ENCODE measurements around the gene HOXD12.

HOXD12 gene, protein sequence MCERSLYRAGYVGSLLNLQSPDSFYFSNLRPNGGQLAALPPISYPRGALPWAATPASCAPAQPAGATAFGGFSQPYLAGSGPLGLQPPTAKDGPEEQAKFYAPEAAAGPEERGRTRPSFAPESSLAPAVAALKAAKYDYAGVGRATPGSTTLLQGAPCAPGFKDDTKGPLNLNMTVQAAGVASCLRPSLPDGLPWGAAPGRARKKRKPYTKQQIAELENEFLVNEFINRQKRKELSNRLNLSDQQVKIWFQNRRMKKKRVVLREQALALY

DNA sequence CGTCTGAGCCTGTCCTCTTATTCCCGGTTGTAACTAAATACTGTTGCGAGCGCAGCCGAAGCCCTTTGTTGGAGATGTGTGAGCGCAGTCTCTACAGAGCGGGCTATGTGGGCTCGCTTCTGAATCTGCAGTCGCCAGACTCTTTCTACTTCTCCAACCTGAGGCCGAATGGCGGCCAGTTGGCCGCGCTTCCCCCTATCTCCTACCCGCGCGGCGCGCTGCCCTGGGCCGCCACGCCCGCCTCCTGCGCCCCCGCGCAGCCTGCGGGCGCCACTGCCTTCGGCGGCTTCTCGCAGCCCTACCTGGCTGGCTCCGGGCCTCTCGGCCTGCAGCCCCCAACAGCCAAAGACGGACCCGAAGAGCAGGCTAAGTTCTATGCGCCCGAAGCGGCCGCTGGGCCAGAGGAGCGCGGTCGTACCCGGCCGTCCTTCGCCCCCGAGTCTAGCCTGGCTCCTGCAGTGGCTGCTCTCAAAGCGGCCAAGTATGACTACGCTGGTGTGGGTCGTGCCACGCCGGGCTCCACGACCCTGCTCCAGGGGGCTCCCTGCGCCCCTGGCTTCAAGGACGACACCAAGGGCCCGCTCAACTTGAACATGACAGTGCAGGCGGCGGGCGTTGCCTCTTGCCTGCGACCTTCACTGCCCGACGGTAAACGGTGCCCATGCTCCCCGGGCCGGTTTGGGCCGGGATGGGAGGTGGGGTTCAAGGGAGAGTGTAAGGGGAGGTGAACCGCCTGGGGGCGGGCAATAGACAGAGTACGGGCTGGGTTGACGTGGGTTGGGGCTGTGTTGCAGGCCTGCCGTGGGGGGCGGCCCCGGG lies at the start of gene HOXD12:
Gene HOXD12 (plus strand): TSS at position 68 of the 819 bp plus-strand sequence. CDS start 7 bp downstream, at position 75.
- DNase-seq (ENCODE audit: low spot score): no peak

GRCh38 chr2:176056406-176056805 lies 43.2 kb upstream of the HOXD12 start:
- DNase-seq (ENCODE audit: low spot score): no peak

GRCh38 chr2:176063958-176064357 lies 35.6 kb upstream of the HOXD12 start:
- no peak for DNase-seq (ENCODE audit: low spot score)

GRCh38 chr2:176066645-176067588 lies 32.7 kb upstream of the HOXD12 start:
- DNase-seq (ENCODE audit: low spot score): no peak

GRCh38 chr2:176067589-176068418 lies 31.8 kb upstream of the HOXD12 start:
- DNase-seq (ENCODE audit: low spot score): no peak

DNA sequence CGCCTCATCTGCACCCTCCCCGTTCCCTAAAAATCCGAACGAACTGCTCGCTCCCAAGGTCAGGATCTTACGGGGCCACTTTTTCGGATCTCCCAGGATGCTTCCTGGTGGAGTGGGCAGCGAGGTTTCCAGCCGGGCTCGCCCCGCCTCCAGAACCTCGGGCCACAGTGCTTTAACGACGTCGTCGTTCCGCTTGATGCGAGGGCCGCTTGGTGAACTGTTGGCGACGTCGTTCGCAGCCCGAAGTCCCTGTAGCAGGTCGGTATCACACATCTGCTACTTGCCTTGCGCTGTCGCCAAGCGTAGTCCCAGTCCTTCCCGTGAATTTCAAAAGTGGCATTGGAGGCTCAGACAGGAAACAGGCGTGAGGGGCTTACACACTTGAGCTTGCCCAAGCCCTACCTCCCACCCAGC lies 31.2 kb upstream of the HOXD12 start:
- DNase-seq (ENCODE audit: low spot score): no peak

GRCh38 chr2:176071330-176072291 lies 28.0 kb upstream of the HOXD12 start:
- DNase-seq (ENCODE audit: low spot score): no peak

GRCh38 chr2:176072292-176072669 lies 27.3 kb upstream of the HOXD12 start:
- DNase-seq (ENCODE audit: low spot score): no peak

GRCh38 chr2:176072951-176073904 lies 26.4 kb upstream of the HOXD12 start:
- DNase-seq (ENCODE audit: low spot score): no peak

- DNase-seq (ENCODE audit: low spot score): no peak
These were observed 24.6 kb upstream of the HOXD12 start for GRCh38 chr2:176074919-176075425.

GRCh38 chr2:176075481-176075880 lies 24.1 kb upstream of the HOXD12 start:
- no peak for DNase-seq (ENCODE audit: low spot score)

- DNase-seq (ENCODE audit: low spot score): no peak
These were observed 23.5 kb upstream of the HOXD12 start for GRCh38 chr2:176076063-176076462.

GRCh38 chr2:176076796-176077195 lies 22.8 kb upstream of the HOXD12 start:
- no peak for DNase-seq (ENCODE audit: low spot score)

GRCh38 chr2:176078541-176079284 lies 20.9 kb upstream of the HOXD12 start:
- no peak for DNase-seq (ENCODE audit: low spot score)

- no peak for DNase-seq (ENCODE audit: low spot score)
These were observed 20.2 kb upstream of the HOXD12 start for GRCh38 chr2:176079285-176079830.

DNA sequence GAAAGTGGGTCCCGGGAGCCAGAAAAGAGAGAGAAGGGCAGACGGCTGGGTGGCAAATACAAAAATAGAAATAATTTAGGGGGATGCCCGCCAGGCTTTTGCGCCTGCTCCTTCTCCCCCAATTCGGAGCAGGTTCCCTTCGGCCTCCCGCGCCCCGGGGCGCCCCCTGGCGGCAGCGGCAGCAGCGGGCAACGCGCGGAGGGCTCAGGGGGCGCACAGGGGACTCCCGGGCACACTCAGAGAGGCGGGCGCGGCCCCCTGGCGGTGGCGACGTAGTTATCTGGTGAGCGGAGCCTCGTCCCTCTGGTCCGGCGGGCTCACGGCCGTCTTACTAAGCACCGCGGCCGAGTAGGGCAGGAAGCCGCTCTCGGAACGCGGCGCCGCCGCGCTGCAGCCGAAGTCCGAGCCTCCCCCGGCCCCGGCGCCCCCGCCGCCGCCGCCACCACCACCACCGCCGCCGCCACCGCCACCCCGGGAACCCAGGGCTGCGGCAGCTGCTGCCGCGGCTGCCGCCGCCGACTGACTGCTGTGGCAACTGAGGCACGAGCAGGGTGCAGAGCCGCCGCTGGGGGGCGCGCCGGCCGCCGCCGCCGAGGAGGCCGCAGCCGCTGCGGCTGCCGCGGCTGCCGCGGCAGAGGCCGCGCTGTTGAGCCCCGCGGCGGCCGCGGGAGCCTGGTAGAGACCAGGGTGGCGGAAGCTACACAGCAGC lies 19.6 kb upstream of the HOXD12 start:
- DNase-seq (ENCODE audit: low spot score): no peak
